GM19099 (cell line): ENCODE data around the gene ASTE1.

ENCODE experiments used
- POLR2A ChIP-seq: IDR thresholded peaks from 3 replicates; pipeline ENCODE4 v1.6.1; 2011; ENCODE audit warnings: low read depth; ENCODE audit not compliant: insufficient read length; ENCODE audit errors: extremely low read depth

Gene ASTE1

DNA sequence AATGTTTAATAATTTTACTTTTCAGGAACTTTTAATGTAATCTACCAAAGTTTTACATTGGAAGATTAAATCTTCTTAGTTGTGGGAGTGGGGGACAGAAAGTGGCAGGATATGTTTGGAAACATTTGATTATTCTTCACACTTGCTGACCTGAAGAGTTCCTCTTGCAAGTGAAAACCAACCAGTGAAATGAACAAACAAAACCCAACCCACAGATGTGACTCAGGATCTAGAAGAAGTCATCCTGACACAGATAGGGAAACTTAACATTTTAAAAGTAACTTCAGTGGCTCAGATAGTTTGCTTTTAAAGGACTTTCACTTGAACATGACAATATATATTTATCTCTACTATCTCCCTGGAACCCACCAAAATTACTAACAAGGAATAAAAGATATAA, 55.4 kb downstream of the ASTE1 start:
- no peak for TF ChIP-seq POLR2A

DNA sequence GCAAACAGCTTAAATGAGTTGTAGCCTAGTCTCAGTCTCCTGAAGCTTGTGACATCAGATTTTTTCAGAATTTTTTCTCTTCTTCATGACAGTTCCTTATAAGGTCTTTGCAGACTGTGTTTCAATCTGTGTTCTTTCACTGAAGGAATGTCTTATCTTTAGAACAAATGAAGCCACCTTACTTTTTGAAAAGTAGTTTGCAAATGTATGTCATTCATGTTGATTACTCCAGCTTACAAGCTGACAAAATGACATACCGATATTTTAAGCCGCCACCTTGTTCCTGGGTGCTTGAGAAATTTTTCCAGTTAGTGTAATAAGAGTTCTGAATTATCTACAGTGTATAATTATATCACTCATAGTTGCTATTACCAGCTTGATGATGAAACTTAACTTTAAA, 57.0 kb downstream of the ASTE1 start:
- TF ChIP-seq POLR2A, result no peak

DNA sequence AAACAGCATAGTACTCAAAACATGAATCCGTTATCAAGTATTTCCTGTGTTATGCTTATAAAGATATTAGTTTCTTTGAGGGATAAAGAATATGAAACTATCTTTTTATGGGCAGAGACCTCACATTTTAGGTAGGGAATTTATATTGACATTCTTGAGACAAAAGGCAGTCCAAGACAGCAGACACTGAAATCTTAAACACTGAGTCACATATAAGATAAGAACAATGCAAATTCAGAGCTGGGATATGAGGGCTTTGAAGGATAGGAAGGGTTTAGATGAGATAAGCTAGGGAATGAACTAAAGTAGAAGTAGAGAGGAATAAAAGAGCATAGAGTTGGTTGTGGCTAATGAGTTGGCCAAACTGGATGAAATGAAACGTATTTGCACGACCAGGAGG, 58.4 kb downstream of the ASTE1 start:
- TF ChIP-seq POLR2A, result no peak

DNA sequence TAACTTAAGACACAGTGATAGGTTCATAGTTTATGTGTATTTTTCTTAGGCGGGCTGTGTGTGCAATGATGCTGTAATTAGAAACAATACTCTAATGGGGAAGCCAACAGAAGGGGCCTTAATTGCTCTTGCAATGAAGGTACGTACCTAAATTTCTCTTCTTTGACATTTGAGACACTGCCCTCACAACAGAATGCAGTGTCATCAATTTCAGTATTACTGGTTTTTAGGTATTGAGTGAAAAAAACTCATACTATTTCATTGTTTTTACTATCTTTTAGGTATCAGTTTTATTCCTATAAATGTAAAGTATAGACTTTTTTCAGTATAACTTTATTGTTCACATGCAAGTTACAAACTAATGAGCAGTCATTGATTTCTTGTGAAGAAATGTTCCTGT, 59.3 kb downstream of the ASTE1 start:
- no peak for TF ChIP-seq POLR2A

DNA sequence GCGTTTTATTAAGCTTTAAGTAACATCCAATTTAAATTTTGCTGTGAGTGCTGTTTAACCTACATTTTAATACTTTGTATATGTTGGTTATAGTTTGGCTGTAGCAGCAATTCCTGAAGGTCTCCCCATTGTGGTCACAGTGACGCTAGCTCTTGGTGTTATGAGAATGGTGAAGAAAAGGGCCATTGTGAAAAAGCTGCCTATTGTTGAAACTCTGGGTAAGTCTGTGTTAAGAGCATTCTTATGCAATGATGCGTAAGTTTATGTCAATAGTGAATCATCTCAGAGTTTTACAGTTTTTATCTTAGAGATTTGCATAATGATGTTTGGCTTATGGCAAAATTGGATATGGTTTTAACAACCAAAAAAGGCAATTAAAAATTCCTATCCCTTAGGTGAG, 62.7 kb downstream of the ASTE1 start:
- TF ChIP-seq POLR2A, result no peak
